ENCODE data around the gene LDLRAD4.

GRCh38 chr18:13223311-13224143, 5.0 kb downstream of the LDLRAD4 start:
- no peak for TF ChIP-seq ELF1 (tag; IDR thresholded peaks at IDR 0.05)
- TF ChIP-seq, protein P1, sequence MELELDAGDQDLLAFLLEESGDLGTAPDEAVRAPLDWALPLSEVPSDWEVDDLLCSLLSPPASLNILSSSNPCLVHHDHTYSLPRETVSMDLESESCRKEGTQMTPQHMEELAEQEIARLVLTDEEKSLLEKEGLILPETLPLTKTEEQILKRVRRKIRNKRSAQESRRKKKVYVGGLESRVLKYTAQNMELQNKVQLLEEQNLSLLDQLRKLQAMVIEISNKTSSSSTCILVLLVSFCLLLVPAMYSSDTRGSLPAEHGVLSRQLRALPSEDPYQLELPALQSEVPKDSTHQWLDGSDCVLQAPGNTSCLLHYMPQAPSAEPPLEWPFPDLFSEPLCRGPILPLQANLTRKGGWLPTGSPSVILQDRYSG (tag; conservative IDR thresholded peaks at IDR 0.05; ENCODE audit: low read depth): no peak
- no peak for TF ChIP-seq JUN (IDR thresholded peaks at IDR 0.05; ENCODE audit: borderline replicate concordance, low read depth, low read length)
- TF ChIP-seq JUN (CRISPR knock-in tag; IDR thresholded peaks at IDR 0.05; ENCODE audit: borderline replicate concordance): no peak
- no peak for TF ChIP-seq CREB1 (IDR thresholded peaks at IDR 0.05)
- no peak for TF ChIP-seq CREB1 (CRISPR knock-in tag; IDR thresholded peaks at IDR 0.05)
- TF ChIP-seq CTCF (IDR thresholded peaks at IDR 0.05 in 2 of 3, conservative IDR thresholded peaks at IDR 0.05 in 1 of 3; ENCODE audit: insufficient read depth in 2 of 3, low read depth in 1 of 3, low read length in 3 of 3): no peak
- no peak for TF ChIP-seq ZNF263 (CRISPR knock-in tag; IDR thresholded peaks at IDR 0.05; ENCODE audit: borderline replicate concordance)
- no peak for TF ChIP-seq ZNF217 (CRISPR knock-in tag; IDR thresholded peaks at IDR 0.05)
- TF ChIP-seq POLR2AphosphoS5 (IDR thresholded peaks at IDR 0.05; ENCODE audit: control insufficient read depth, insufficient read depth, low read depth, low read length): no peak
- no peak for TF ChIP-seq ZNF140 (CRISPR knock-in tag; IDR thresholded peaks at IDR 0.05)
- TF ChIP-seq SMC3 (conservative IDR thresholded peaks at IDR 0.05; ENCODE audit: insufficient read depth, low read depth, low read length): no peak
- TF ChIP-seq, protein P2, sequence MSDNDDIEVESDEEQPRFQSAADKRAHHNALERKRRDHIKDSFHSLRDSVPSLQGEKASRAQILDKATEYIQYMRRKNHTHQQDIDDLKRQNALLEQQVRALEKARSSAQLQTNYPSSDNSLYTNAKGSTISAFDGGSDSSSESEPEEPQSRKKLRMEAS (CRISPR knock-in tag; IDR thresholded peaks at IDR 0.05): no peak
- TF ChIP-seq, protein P3, sequence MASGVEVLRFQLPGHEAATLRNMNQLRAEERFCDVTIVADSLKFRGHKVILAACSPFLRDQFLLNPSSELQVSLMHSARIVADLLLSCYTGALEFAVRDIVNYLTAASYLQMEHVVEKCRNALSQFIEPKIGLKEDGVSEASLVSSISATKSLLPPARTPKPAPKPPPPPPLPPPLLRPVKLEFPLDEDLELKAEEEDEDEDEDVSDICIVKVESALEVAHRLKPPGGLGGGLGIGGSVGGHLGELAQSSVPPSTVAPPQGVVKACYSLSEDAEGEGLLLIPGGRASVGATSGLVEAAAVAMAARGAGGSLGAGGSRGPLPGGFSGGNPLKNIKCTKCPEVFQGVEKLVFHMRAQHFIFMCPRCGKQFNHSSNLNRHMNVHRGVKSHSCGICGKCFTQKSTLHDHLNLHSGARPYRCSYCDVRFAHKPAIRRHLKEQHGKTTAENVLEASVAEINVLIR (CRISPR knock-in tag; IDR thresholded peaks at IDR 0.05): no peak
- no peak for TF ChIP-seq FOXK1 (CRISPR knock-in tag; IDR thresholded peaks at IDR 0.05; ENCODE audit: borderline replicate concordance)

Measured in K562 (cell line).